Liver (tissue), 9 donors: ENCODE data around the gene MLLT3. TPM values are rescaled to one million over a fixed set of nuclear protein-coding genes. Genes with fewer than 3 reads are reported as not detected.

ENCODE experiments used
- DNase-seq: peaks from one replicate; pipeline ENCODE4 v3.0.0-alpha.2; 2017; ENCODE audit warnings: low spot score
- H3K27ac ChIP-seq, 2 donors: one replicate each; pipeline ENCODE4 v1.7.0; 2013; ENCODE audit warnings: inconsistent platforms in 2 of 2, low read length in 2 of 2, control low read depth in 1 of 2, low read depth in 1 of 2, mild to moderate bottlenecking in 1 of 2
- H3K27me3 ChIP-seq, 4 donors: one replicate each; pipeline versions ENCODE4 v1.6.1 to v1.7.0; 2013; ENCODE audit warnings: low read length in 3 of 4, inconsistent platforms in 1 of 4, mild to moderate bottlenecking in 1 of 4, moderate library complexity in 1 of 4; ENCODE audit not compliant: control insufficient read depth in 4 of 4, insufficient read depth in 4 of 4
- H3K36me3 ChIP-seq, 4 donors: one replicate each; pipeline versions ENCODE4 v1.6.1 to v1.7.0; 2013; ENCODE audit warnings: low read length in 3 of 4, mild to moderate bottlenecking in 3 of 4, low read depth in 1 of 4, moderate library complexity in 1 of 4; ENCODE audit not compliant: control insufficient read depth in 4 of 4, insufficient read depth in 3 of 4
- H3K4me1 ChIP-seq, 4 donors: one replicate each; pipeline versions ENCODE4 v1.6.1 to v1.7.0; 2013; ENCODE audit warnings: low read length in 3 of 4, mild to moderate bottlenecking in 3 of 4, moderate library complexity in 1 of 4; ENCODE audit not compliant: control insufficient read depth in 4 of 4, insufficient read depth in 4 of 4
- H3K4me3 ChIP-seq, 3 donors: one replicate each; pipeline versions ENCODE4 v1.6.1 to v1.7.0; 2013; ENCODE audit warnings: low read length in 3 of 3, control low read depth in 1 of 3, low read depth in 1 of 3, mild to moderate bottlenecking in 1 of 3
- H3K9ac ChIP-seq, 2 donors: one replicate each; pipeline ENCODE4 v1.7.0; 2013; ENCODE audit warnings: low read length in 2 of 2, mild to moderate bottlenecking in 2 of 2, moderate library complexity in 2 of 2, control low read depth in 1 of 2, low read depth in 1 of 2
- H3K9me3 ChIP-seq, 4 donors: one replicate each; pipeline versions ENCODE4 v1.6.1 to v1.7.0; 2013; ENCODE audit warnings: low read length in 3 of 4; ENCODE audit not compliant: control insufficient read depth in 4 of 4
- EGR1 ChIP-seq, 2 donors: IDR thresholded peaks; 2 replicates each; pipeline ENCODE4 v1.6.1; 2016 to 2018; ENCODE audit warnings: antibody characterized with exemption in 2 of 2, low read depth in 2 of 2
- FOXA2 ChIP-seq: IDR thresholded peaks from 2 replicates; pipeline ENCODE4 v1.6.1; 2016; ENCODE audit warnings: antibody characterized with exemption
- GABPA ChIP-seq, 2 donors: IDR thresholded peaks in 1 of 2; conservative IDR thresholded peaks in 1 of 2; 2 replicates each; pipeline ENCODE4 v1.6.1; 2016; ENCODE audit warnings: antibody characterized with exemption in 2 of 2, mild to moderate bottlenecking in 1 of 2, moderate library complexity in 1 of 2
- HNF4A ChIP-seq, 2 donors: conservative IDR thresholded peaks; 2 replicates each; pipeline ENCODE4 v1.6.1; 2016; ENCODE audit warnings: antibody characterized with exemption in 2 of 2, mild to moderate bottlenecking in 2 of 2
- HNF4G ChIP-seq: IDR thresholded peaks from 2 replicates; pipeline ENCODE4 v1.6.1; 2016; ENCODE audit warnings: antibody characterized with exemption
- JUND ChIP-seq, 2 donors: IDR thresholded peaks; 2 replicates each; pipeline ENCODE4 v1.6.1; 2016; ENCODE audit warnings: antibody characterized with exemption in 2 of 2
- NR2F2 ChIP-seq: IDR thresholded peaks from 2 replicates; pipeline ENCODE4 v1.6.1; 2016; ENCODE audit warnings: antibody characterized with exemption
- RAD21 ChIP-seq, 2 donors: IDR thresholded peaks; 2 replicates each; pipeline ENCODE4 v1.6.1; 2016; ENCODE audit warnings: antibody characterized with exemption in 2 of 2, mild to moderate bottlenecking in 2 of 2
- RXRA ChIP-seq, 2 donors: IDR thresholded peaks; 2 replicates each; pipeline ENCODE4 v1.6.1; 2017 to 2018; ENCODE audit warnings: antibody characterized with exemption in 2 of 2, mild to moderate bottlenecking in 1 of 2
- SP1 ChIP-seq: IDR thresholded peaks from 2 replicates; pipeline ENCODE4 v1.6.1; 2018; ENCODE audit warnings: antibody characterized with exemption, mild to moderate bottlenecking
- TAF1 ChIP-seq: conservative IDR thresholded peaks from 2 replicates; pipeline ENCODE4 v1.6.1; 2016; ENCODE audit warnings: antibody characterized with exemption, mild to moderate bottlenecking
- YY1 ChIP-seq: IDR thresholded peaks from 2 replicates; pipeline ENCODE4 v1.6.1; 2016; ENCODE audit warnings: antibody characterized with exemption, mild to moderate bottlenecking
- WGBS: extraction: QIAGEN DNeasy Blood & Tissue Kit; methylation state at CpG from one replicate; pipeline ENCODE4 v1.1.7; 2013; 5-methylcytosine and 5-hydroxymethylcytosine counted together
- polyA plus RNA-seq, 2 donors: library from polyadenylated mRNA; stranded (reverse) in 1 of 2; unstranded in 1 of 2; fragments of 200-250 nt in 1 of 2; fragments of >200 nt in 1 of 2; fragmentation: Nextera tagmentation in 1 of 2; extraction: Ambion mirVana in 1 of 2; gene quantifications; one replicate each; pipeline versions ENCODE4 v1.2.1 to v1.2.3, GENCODE V29; 2013 to 2015
- total RNA-seq, 2 donors: library from RNA; depleted of rRNA; stranded (reverse); fragments of >200 nt; gene quantifications; one replicate each; pipeline ENCODE4 v1.2.3, GENCODE V29; 2014
- TF ChIP-seq, protein P1 (sequence below): IDR thresholded peaks from 2 replicates; pipeline ENCODE4 v1.6.1; 2016; ENCODE audit warnings: antibody characterized with exemption, mild to moderate bottlenecking
- TF ChIP-seq, protein P2 (sequence below): fragments of 150-350 bp; IDR thresholded peaks from 2 replicates; pipeline ENCODE4 v1.5.1; 2017; ENCODE audit warnings: improper control_type of control experiment, low read depth, low read length; ENCODE audit not compliant: missing input control
- TF ChIP-seq, protein P3 (sequence below): IDR thresholded peaks from 2 replicates; pipeline ENCODE4 v1.6.1; 2016; ENCODE audit warnings: antibody characterized with exemption
- TF ChIP-seq, protein P4 (sequence below): IDR thresholded peaks from 2 replicates; pipeline ENCODE4 v1.6.1; 2016; ENCODE audit warnings: antibody characterized with exemption
- donor health status: healthy.
- donor health status: healthy.
- donor health status: healthy.
- donor health status: healthy.
- donor health status: healthy.

Gene MLLT3
- total and polyA plus RNA-seq, 4 donors: 0.79 to 25.5 (median 1.3) TPM

DNA sequence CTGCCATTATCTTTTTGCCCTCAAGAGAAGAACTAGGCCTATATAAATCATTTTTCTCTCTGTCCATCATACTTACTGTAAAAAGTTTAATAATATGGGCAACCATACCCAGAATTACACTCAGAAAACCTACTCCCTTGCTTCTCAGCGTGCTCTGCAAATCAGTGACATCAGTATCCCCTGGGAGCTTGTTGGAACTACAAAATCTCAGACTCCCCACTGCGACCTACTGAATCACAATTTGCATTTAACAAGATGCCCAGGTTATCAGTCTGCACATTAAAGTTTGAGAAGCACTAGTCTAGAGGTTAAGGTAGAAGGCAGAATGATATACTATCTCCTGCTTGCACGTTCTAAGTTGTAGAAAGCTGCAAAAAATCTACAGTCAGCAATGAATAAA is 127.2 kb downstream of the MLLT3 start (continued):
- TF ChIP-seq, protein P1, sequence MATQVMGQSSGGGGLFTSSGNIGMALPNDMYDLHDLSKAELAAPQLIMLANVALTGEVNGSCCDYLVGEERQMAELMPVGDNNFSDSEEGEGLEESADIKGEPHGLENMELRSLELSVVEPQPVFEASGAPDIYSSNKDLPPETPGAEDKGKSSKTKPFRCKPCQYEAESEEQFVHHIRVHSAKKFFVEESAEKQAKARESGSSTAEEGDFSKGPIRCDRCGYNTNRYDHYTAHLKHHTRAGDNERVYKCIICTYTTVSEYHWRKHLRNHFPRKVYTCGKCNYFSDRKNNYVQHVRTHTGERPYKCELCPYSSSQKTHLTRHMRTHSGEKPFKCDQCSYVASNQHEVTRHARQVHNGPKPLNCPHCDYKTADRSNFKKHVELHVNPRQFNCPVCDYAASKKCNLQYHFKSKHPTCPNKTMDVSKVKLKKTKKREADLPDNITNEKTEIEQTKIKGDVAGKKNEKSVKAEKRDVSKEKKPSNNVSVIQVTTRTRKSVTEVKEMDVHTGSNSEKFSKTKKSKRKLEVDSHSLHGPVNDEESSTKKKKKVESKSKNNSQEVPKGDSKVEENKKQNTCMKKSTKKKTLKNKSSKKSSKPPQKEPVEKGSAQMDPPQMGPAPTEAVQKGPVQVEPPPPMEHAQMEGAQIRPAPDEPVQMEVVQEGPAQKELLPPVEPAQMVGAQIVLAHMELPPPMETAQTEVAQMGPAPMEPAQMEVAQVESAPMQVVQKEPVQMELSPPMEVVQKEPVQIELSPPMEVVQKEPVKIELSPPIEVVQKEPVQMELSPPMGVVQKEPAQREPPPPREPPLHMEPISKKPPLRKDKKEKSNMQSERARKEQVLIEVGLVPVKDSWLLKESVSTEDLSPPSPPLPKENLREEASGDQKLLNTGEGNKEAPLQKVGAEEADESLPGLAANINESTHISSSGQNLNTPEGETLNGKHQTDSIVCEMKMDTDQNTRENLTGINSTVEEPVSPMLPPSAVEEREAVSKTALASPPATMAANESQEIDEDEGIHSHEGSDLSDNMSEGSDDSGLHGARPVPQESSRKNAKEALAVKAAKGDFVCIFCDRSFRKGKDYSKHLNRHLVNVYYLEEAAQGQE: no peak

DNA sequence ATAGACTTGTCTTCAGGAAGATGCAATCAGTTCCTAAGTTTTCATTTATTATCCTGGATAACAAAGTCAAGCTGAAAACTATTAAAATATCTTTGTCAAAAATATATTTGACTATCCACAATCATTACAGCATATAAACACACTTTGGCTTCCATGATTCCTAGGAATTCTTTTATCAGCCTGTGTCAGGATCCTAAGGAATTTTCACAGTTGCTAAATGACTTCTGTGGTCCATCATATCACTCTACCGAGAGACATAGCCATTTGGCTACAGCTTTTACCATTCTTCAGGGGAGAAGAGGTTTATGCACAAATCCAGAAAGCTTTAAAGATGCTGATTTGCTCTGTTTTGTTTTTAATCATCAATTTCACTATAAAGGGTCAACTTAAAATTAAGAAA is 128.3 kb downstream of the MLLT3 start:
- Histone ChIP-seq H3K4me3 (no peak overlapping the region), H3K4me1 (no peaks in the 10 kb centered on the region), H3K27me3 (no peaks in the 10 kb centered on the region), H3K9ac (no peak overlapping the region), H3K27ac (no peak overlapping the region), H3K36me3 (no peaks in the 10 kb centered on the region), H3K9me3 (no peaks in the 10 kb centered on the region)
- 62% methylated on average over 1 of the region's 1 CpG for WGBS
- no peak for DNase-seq
- TF ChIP-seq YY1: no peak
- TF ChIP-seq, protein P2, sequence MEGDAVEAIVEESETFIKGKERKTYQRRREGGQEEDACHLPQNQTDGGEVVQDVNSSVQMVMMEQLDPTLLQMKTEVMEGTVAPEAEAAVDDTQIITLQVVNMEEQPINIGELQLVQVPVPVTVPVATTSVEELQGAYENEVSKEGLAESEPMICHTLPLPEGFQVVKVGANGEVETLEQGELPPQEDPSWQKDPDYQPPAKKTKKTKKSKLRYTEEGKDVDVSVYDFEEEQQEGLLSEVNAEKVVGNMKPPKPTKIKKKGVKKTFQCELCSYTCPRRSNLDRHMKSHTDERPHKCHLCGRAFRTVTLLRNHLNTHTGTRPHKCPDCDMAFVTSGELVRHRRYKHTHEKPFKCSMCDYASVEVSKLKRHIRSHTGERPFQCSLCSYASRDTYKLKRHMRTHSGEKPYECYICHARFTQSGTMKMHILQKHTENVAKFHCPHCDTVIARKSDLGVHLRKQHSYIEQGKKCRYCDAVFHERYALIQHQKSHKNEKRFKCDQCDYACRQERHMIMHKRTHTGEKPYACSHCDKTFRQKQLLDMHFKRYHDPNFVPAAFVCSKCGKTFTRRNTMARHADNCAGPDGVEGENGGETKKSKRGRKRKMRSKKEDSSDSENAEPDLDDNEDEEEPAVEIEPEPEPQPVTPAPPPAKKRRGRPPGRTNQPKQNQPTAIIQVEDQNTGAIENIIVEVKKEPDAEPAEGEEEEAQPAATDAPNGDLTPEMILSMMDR: no peak
- TF ChIP-seq, protein P3, sequence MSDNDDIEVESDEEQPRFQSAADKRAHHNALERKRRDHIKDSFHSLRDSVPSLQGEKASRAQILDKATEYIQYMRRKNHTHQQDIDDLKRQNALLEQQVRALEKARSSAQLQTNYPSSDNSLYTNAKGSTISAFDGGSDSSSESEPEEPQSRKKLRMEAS: no peak
- no peak for TF ChIP-seq SP1
- TF ChIP-seq NR2F2: no peak
- no peak for TF ChIP-seq GABPA (IDR thresholded peaks at IDR 0.05 in 1 of 2, conservative IDR thresholded peaks at IDR 0.05 in 1 of 2)
- TF ChIP-seq HNF4G: no peak
- no peak for TF ChIP-seq RAD21 (IDR thresholded peaks at IDR 0.05)
- TF ChIP-seq FOXA2: no peak

DNA sequence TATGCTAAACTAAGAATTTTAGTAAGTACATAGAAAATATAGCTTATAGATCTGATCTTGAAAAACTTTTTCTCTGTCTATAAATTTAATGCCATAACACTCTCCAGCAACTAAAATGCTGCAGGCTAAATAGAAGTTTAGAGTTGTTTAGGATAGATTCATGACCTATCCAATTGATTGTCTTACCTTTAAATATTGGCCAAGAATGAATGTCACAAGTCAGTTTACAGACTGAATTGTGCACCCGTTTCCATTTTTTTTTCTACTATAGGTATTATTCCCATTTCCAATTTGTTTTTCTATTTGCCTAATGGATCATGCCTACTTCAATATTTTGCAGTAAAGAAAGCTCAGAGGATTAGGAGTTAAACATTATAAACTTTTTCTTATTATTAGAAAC is 129.5 kb downstream of the MLLT3 start:
- no peak overlapping the region for H3K27ac ChIP-seq
- no peaks in the 10 kb centered on the region for H3K9me3 ChIP-seq
- H3K27me3 ChIP-seq: no peaks in the 10 kb centered on the region
- H3K36me3 ChIP-seq: no peaks in the 10 kb centered on the region
- H3K9ac ChIP-seq: no peak overlapping the region
- TF ChIP-seq, protein P3: no peak
- TF ChIP-seq, protein P2: no peak
- TF ChIP-seq FOXA2: no peak
- no peak for TF ChIP-seq YY1
- TF ChIP-seq, protein P1: no peak
- no peak for TF ChIP-seq NR2F2
- no peak for TF ChIP-seq HNF4A (conservative IDR thresholded peaks at IDR 0.05)
- no peak for TF ChIP-seq HNF4G
- TF ChIP-seq, protein P4, sequence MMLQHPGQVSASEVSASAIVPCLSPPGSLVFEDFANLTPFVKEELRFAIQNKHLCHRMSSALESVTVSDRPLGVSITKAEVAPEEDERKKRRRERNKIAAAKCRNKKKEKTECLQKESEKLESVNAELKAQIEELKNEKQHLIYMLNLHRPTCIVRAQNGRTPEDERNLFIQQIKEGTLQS: no peak
- TF ChIP-seq TAF1: no peak
- TF ChIP-seq JUND (IDR thresholded peaks at IDR 0.05): no peak
- no peak for TF ChIP-seq RXRA (IDR thresholded peaks at IDR 0.05)
- no peak for TF ChIP-seq EGR1 (IDR thresholded peaks at IDR 0.05; ENCODE audit: low read depth in 2 of 2)
- no peak for TF ChIP-seq RAD21 (IDR thresholded peaks at IDR 0.05)
- WGBS: 74% methylated on average over 1 of the region's 1 CpG
- DNase-seq: no peak
- H3K4me3 ChIP-seq: no peak overlapping the region
- no peaks in the 10 kb centered on the region for H3K4me1 ChIP-seq
